ENCODE results near the gene CSTA.

Gene CSTA

DNA sequence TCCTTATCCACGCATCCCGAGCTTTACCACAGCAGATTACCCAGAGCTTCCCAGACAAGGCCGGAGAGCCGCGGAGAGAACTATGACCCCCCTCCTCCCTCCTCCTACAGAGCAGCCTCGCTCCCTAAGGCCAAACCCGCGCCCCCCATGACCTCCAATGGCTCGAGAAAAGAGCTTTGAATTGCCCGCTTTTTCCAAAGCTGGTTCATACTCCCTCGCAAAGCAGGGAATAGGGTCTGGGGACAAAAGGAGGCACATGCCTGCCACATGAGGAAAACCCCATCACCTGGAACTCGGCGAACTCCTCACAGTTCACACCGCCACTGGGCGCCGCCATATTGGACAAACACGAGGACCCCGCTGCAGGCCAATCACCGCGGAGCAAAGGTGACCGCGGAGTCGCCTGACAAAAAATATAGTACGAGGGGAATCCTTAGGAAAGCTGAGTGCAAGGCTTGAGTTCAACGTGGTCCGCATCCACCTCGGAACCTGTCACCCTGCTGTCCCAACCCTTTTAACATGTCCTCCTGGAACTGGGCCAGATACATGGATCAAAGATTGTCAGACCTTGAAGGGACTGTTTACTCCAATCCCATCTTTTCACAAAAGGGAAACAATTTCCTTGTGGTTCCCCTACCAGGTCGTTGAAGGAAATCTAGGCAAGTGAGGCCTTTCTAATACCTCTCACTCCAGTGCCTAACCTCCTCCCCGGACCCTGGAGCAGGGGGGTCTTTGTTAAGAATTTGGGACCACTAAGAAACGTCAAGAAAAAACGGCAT, 58.0 kb downstream of the CSTA start, which contains the start of gene MIX23:
MIX23 (minus strand) TSS at position 344 of the 779 bp plus-strand sequence; CDS start at position 337, 7 bp downstream.
- DNase-seq: peak; percentile 93

DNA sequence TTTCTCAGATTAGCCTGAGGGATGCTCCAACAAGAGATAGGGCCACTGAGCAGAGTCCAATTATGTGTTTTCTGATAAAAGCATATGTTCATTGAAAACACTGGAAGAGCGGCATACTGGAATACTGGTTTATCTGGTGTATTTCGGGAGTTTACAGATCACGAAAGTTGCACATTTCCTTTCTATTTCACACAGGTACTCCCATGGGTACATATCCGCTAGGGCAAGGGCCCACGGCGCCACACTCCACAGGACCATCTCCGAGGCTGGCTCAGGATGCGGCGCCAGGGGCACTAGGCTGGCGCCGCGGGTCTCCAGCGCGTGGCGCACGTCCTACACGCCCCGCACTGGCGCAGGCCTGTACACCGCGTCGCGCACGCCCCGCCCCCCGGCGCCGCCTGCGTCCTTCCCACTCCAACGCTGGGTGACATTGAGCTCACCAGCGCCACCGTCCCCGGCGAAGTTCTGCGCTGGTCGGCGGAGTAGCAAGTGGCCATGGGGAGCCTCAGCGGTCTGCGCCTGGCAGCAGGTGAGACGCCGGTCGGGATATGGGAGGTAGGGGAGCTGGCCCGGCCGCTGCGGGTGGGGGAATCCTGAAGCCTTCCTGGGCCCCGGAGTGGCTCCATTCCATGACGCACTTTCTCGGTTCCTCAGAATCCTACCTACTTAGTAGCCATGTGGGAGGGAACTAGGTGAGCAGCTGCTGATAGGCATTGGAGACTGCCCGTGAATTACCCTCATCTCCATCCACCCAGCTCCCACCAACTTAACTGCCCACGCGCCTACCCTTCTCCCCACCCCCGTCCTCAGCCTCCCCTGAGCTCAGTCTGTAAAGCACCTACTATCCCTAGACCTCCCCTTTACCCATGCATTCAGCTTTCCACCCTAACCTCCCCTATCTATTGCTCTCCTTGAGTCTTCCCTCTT, 59.0 kb downstream of the CSTA start, which contains the start of gene FAM162A:
FAM162A (plus strand) TSS at position 412 of the 927 bp plus-strand sequence; CDS start at position 496, 84 bp downstream.
- DNase-seq: peak; percentile 96

DNA sequence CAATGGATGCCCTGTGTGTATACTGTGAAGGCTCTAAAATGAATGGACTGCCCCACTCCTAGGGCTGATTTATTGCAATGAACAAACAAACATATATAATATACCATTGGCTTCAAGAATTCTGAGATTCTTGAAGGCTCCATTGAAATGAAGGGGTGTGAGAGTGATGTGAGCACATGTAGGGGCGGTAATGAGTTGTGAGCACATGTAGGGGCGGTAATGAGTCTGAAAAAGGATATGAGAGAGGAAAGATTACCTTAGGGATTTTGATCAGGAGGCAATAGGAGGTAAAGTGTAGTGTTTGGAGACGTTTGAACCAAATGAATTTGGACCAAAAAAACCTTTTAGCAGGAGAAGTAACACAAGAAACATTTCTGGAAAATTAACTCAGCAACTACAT, 62.7 kb downstream of the CSTA start:
- no peak for DNase-seq

DNA sequence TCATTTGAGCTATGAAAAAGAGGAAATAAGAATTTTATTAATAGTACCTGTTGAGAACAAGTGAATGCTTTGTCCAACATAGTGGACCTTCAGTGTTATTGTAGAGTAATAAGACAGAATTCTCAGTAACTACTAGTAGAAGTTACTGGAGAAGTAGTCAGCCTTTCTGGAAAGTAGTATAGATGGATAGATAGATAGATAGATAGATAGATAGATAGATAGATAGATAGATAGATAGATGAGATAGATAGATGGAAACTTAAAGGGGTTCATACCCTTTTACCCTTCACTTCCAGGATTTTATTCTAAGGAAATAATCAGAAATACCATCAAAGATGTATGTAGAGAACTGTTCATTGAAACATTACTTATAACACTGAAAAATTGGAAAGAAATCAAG, 64.1 kb downstream of the CSTA start:
- DNase-seq: no peak

DNA sequence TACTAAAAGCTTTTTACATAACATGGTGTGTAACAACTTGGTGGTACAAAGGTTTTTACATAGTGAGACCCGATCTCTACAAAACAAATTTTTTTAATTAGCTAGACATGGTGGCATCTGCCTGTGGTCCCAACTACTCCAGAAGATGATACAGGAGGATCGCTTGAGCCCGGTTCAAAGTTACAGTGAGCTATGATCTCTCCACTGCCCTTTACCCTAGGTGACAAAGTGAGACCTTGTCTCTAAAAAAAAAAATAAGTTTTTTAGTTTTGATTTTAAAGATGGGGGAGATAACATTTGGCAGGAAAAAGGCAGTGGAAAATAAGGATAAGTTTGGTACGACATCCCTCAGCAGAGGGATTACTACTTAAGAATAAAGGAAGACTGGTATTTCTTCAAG, 64.8 kb downstream of the CSTA start:
- DNase-seq: no peak

DNA sequence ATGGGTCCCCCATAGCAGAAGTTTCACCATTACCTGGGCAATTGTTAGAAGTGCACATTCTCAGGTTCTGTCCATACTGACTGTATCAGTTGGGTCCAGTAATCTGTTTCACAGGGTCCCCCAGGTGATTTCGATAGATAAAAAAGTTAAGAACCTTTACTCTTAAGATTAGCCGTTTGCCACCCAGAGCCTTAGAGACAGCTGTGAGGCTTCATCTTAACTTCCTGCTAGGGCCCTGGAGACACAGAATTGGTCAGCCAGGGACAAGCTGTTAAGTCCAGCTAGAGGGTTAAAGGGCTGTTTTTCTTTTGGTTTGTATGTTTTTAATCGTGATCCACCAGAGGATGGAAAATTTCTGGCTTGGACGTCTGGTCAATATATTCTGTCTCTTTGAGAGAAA, 65.6 kb downstream of the CSTA start:
- no peak for DNase-seq

All from stimulated activated CD4-positive, alpha-beta T cell treated with anti-CD3 and anti-CD28 coated beads, Interleukin-15, amount 100 ng/mL, for 24 hours (primary cell).